ENCODE data around the gene NOL3. TPM values are rescaled to one million over a fixed set of nuclear protein-coding genes. Genes with fewer than 3 reads are reported as not detected.

Gene NOL3
- total and polyA plus RNA-seq, 2 of the 13 experiments (the other 11 are each of a cell fraction or from before 2014, with no cell fraction given), result 5.7 to 20.5 TPM

DNA sequence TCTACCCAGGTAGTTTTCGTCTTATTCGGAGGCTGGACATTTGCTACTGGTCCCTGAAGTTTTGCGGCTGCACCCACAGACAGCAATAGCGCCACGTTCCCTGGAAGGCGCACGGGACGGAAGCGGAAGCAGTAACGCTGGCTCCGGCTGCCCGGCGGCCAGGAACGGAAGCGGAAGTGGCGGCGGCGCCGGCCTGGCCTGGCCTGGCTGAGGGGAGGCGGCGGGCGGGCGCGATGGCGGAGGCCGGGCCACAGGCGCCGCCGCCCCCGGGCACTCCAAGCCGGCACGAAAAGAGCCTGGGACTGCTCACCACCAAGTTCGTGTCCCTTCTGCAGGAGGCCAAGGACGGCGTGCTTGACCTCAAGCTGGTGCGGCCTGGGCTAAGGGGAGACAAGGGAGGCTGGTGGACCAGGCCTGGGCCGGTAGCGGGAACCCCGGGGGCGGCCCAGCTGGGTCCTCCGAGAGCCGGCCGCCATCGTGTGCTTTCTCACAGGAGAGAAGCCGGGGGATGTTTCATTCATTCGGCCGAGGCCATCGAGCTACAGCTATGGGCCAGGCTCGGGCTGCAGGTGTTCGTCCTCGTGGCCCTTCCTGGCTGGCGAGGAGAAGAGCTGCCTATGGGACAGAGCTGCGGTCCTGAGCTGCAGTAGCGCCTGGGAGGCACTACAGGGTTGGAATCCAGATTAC lies 21.8 kb downstream of the NOL3 start, which contains the start of gene E2F4 (continued):
- TF ChIP-seq, protein P1, sequence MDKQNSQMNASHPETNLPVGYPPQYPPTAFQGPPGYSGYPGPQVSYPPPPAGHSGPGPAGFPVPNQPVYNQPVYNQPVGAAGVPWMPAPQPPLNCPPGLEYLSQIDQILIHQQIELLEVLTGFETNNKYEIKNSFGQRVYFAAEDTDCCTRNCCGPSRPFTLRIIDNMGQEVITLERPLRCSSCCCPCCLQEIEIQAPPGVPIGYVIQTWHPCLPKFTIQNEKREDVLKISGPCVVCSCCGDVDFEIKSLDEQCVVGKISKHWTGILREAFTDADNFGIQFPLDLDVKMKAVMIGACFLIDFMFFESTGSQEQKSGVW (CRISPR knock-in tag; IDR thresholded peaks at IDR 0.05; ENCODE audit: borderline replicate concordance), result no peak
- TF ChIP-seq BRCA1 (CRISPR knock-in tag; IDR thresholded peaks at IDR 0.05) (0 out of 2 replicates have a peak, but pooled peaks have one; percentile 83), NCOA2 (CRISPR knock-in tag; IDR thresholded peaks at IDR 0.05) (0 out of 2 replicates have a peak, but pooled peaks have one; percentile 29), SRSF1 (optimal IDR thresholded peaks at IDR 0.05; ENCODE audit: low read depth, low read length) (no peak), MAFK (conservative IDR thresholded peaks at IDR 0.05 in 1 of 2, IDR thresholded peaks at IDR 0.05 in 1 of 2; ENCODE audit: low read length in 2 of 2) (no peak), RBFOX2 (IDR thresholded peaks at IDR 0.05; ENCODE audit: low read depth, low read length) (peak; percentile 95), HOXA7 (CRISPR knock-in tag; IDR thresholded peaks at IDR 0.05) (no peak), ARID4A (CRISPR knock-in tag; IDR thresholded peaks at IDR 0.05; ENCODE audit: borderline replicate concordance) (peak; percentile 93), ZNF484 (CRISPR knock-in tag; IDR thresholded peaks at IDR 0.05; ENCODE audit: borderline replicate concordance, low read depth) (no peak), ZNF350 (CRISPR knock-in tag; IDR thresholded peaks at IDR 0.05; ENCODE audit: borderline replicate concordance, low read depth) (peak; percentile 32; the same call in 1 of the 2 replicates), ZNF263 (CRISPR knock-in tag; IDR thresholded peaks at IDR 0.05) (peak; percentile 61), ZNF333 (CRISPR knock-in tag; IDR thresholded peaks at IDR 0.05; ENCODE audit: borderline replicate concordance) (peak; percentile 51; the same call in 1 of the 2 replicates), EP300 (IDR thresholded peaks at IDR 0.05; ENCODE audit: low read depth in 2 of 2, low read length in 2 of 2) (no peak), EP300 (CRISPR knock-in tag; IDR thresholded peaks at IDR 0.05; ENCODE audit: borderline replicate concordance) (no peak), NCOR1 (IDR thresholded peaks at IDR 0.05; ENCODE audit: borderline replicate concordance, low read length) (no peak), RERE (CRISPR knock-in tag; IDR thresholded peaks at IDR 0.05; ENCODE audit: low read depth) (no peak), ZEB1 (IDR thresholded peaks at IDR 0.05; ENCODE audit: insufficient replicate concordance, low read depth) (no peak)
